PC-9 (cell line): ENCODE measurements around the gene SCNN1B.

Source experiments
- EZH2 ChIP-seq: fragments of 200-600 bp; sonication (generic); IDR thresholded peaks from 2 replicates; pipeline ENCODE4 v1.8.0; 2017; ENCODE audit warnings: antibody characterized with exemption, low read depth
- TF ChIP-seq, protein P1 (sequence below): fragments of 200-600 bp; sonication (generic); conservative IDR thresholded peaks from 2 replicates; pipeline ENCODE4 v1.6.1; 2017; ENCODE audit warnings: mixed run types, antibody characterized with exemption, mild to moderate bottlenecking, moderate library complexity

- TF ChIP-seq, protein P1, sequence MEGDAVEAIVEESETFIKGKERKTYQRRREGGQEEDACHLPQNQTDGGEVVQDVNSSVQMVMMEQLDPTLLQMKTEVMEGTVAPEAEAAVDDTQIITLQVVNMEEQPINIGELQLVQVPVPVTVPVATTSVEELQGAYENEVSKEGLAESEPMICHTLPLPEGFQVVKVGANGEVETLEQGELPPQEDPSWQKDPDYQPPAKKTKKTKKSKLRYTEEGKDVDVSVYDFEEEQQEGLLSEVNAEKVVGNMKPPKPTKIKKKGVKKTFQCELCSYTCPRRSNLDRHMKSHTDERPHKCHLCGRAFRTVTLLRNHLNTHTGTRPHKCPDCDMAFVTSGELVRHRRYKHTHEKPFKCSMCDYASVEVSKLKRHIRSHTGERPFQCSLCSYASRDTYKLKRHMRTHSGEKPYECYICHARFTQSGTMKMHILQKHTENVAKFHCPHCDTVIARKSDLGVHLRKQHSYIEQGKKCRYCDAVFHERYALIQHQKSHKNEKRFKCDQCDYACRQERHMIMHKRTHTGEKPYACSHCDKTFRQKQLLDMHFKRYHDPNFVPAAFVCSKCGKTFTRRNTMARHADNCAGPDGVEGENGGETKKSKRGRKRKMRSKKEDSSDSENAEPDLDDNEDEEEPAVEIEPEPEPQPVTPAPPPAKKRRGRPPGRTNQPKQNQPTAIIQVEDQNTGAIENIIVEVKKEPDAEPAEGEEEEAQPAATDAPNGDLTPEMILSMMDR, result no peak
- no peak for TF ChIP-seq EZH2
These were observed 105.5 kb downstream of the SCNN1B start for GRCh38 chr16:23407436-23408127.
